Heart left ventricle (tissue), 16 donors: ENCODE results near the gene IL1R2. TPM values are rescaled to one million over a fixed set of nuclear protein-coding genes. Genes with fewer than 3 reads are reported as not detected.
A peak's percentile ranks its signal among the peaks of the same experiment; 100 is the strongest.

Experiments
- ATAC-seq, 4 donors: fragments of 200-7000 bp; cut with Tn5 transposase; one replicate each; pipeline ENCODE4 v1.9.1; 2020 to 2022; ENCODE audit warnings: moderate library complexity in 4 of 4, mild to moderate bottlenecking in 3 of 4, moderate number of reproducible peaks in 1 of 4
- DNase-seq, 5 donors: peaks; one replicate each; pipeline ENCODE4 v3.0.0-alpha.2; 2020
- H3K27ac ChIP-seq, 12 donors: fragments of 200-600 bp; sonication (generic) in 4 of 12; one replicate each; pipeline versions ENCODE4 v1.5.0 to v1.8.0; 2016 to 2022; ENCODE audit warnings: mild to moderate bottlenecking in 2 of 12
- H3K27me3 ChIP-seq, 9 donors: fragments of 200-600 bp; sonication (generic) in 2 of 9; one replicate each; pipeline versions ENCODE4 v1.5.1 to v1.8.0; 2016 to 2022; ENCODE audit warnings: mild to moderate bottlenecking in 3 of 9
- H3K36me3 ChIP-seq, 9 donors: fragments of 200-600 bp; sonication (generic) in 2 of 9; one replicate each; pipeline versions ENCODE4 v1.5.0 to v1.8.0; 2018 to 2022; ENCODE audit warnings: mild to moderate bottlenecking in 2 of 9
- H3K4me1 ChIP-seq, 12 donors: fragments of 200-600 bp; sonication (generic) in 4 of 12; one replicate each; pipeline versions ENCODE4 v1.5.0 to v1.8.0; 2016 to 2022; ENCODE audit warnings: mild to moderate bottlenecking in 3 of 12
- H3K4me3 ChIP-seq, 12 donors: fragments of 200-600 bp; sonication (generic) in 4 of 12; one replicate each; pipeline versions ENCODE4 v1.5.0 to v1.8.0; 2017 to 2022; ENCODE audit warnings: mild to moderate bottlenecking in 9 of 12, moderate library complexity in 4 of 12
- H3K9me3 ChIP-seq, 12 donors: fragments of 200-600 bp; sonication (generic) in 4 of 12; one replicate each; pipeline versions ENCODE4 v1.5.0 to v1.8.0; 2016 to 2022; ENCODE audit warnings: mild to moderate bottlenecking in 1 of 12
- POLR2A ChIP-seq, 2 donors: fragments of 450-650 bp; IDR thresholded peaks; one replicate each; pipeline ENCODE4 v1.6.1; 2017; ENCODE audit warnings: antibody characterized with exemption in 2 of 2, mild to moderate bottlenecking in 2 of 2, moderate library complexity in 2 of 2
- WGBS, 4 donors: extraction: QIAGEN DNeasy Blood & Tissue Kit in 2 of 4; methylation state at CpG; one replicate each; pipeline versions ENCODE4 v1.1.5 to v1.1.7; 2013 to 2018; 5-methylcytosine and 5-hydroxymethylcytosine counted together
- intact Hi-C, 10 donors: fragments of 100-400 bp; cut with DNase I; formaldehyde crosslinking; loops; one replicate each; pipeline versions ENCODE4 v1.11.1 to v1.14.2; 2022
- polyA plus RNA-seq, 2 donors: library from polyadenylated mRNA; stranded (reverse); fragments of 200-250 nt; gene quantifications; one replicate each; pipeline ENCODE4 v1.2.3, GENCODE V29; 2013
- total RNA-seq, 9 donors: library from RNA; depleted of rRNA in 2 of 9; stranded (reverse); fragments of >200 nt in 2 of 9; fragmentation: NEBNext Ultra II Directional in 3 of 9; extraction: Animal tissue kit (Norgen Biotek cat#: 25700) in 3 of 9; gene quantifications; one replicate each; pipeline versions ENCODE4 v1.1.0 to v1.2.4, GENCODE V29; 2016 to 2023
- TF ChIP-seq, protein P1 (sequence below), 12 donors: fragments of 200-600 bp; sonication (generic) in 4 of 12; IDR thresholded peaks; one replicate each; pipeline versions ENCODE4 v1.5.0 to v1.8.0; 2018 to 2022; ENCODE audit warnings: antibody characterized with exemption in 12 of 12, mild to moderate bottlenecking in 5 of 12
- donor health status: ischemic (EF 13 %, LVEDD 7.1; RV severe dilation, severe dysfunction).
- donor health status: healthy with polysubstance abuse.
- donor health status: DM: no; HTN: yes; CAD: no.
- donor health status: DM: no; HTN: no; CAD: no.
- donor health status: ischemic (EF 25% LVEDD 6.9; RV normal size, moderate dysfunction).
- donor health status: ischemic (EF 25% LVEDD 5.7; RV mildly dilated, moderate dysfunction).
- donor health status: healthy.
- donor health status: DM: yes; HTN: yes; CAD: no.
- donor health status: ischemic (EF 35%, LVEDD 5.7; RV mildly dilated, moderate dysfunction).
- donor health status: nonischemic (EF 11% LVEDD 7.7; RV severe dilation, severe dysfunction).
- donor health status: DM: yes; HTN: yes; CAD: no.
- donor health status: PGD.
- donor health status: ischemic (EF 29% LVEDD 5.4; RV normal size, mild dysfunction).
- donor health status: nonischemic (EF 23%, LVEDD 6.1; RV moderate dilation, normal function).

IL1R2 gene
- total and polyA plus RNA-seq, 11 donors, result 0.77 to 8.0 (median 2.1) TPM; not detected in 3

DNA sequence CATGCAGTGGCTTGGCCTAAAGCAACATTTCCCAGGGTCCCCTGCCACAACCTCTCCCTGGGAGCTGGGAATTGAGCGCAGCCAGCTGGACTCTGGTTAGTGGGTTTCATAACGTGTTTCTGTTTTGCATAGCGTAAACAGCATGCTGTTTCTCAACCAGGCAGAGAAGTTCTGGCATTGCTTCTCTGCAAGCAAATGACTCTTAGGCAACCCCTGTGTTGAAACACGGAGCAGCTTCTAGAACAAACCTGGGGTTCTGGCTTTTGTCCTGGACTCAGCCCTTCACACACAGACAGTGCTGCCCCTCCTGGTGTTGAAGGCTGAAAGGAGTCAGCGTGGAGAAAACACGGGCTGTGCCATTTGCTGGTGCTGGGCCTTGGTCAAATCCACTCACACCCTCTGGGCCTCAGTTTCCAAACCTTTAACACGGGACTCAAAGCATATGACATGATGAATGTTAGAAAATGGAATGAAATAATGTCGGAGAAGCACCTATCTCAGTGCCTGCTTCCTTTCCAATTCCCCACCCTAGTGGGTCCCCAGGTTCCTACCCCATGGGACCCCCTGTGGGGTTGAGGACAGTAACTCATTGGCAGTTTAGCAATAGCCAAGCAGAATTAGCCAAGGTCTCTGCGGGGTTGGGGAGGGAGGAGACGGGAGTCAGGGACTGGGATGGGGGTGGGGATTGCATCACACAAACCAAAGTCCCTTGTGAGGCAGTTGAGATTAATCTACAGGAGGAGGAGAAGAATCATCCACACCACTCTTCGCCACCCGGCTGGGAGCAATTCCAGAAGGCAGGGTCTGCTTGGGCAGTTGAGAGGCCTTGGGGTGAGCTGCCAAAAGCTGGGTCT is 30.2 kb upstream of the IL1R2 start:
- H3K4me1 ChIP-seq, result peaks cover 0 to 49% (median 8%) of the 10 kb centered on the region in 12 donors
- TF ChIP-seq, protein P1, sequence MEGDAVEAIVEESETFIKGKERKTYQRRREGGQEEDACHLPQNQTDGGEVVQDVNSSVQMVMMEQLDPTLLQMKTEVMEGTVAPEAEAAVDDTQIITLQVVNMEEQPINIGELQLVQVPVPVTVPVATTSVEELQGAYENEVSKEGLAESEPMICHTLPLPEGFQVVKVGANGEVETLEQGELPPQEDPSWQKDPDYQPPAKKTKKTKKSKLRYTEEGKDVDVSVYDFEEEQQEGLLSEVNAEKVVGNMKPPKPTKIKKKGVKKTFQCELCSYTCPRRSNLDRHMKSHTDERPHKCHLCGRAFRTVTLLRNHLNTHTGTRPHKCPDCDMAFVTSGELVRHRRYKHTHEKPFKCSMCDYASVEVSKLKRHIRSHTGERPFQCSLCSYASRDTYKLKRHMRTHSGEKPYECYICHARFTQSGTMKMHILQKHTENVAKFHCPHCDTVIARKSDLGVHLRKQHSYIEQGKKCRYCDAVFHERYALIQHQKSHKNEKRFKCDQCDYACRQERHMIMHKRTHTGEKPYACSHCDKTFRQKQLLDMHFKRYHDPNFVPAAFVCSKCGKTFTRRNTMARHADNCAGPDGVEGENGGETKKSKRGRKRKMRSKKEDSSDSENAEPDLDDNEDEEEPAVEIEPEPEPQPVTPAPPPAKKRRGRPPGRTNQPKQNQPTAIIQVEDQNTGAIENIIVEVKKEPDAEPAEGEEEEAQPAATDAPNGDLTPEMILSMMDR (IDR thresholded peaks at IDR 0.05), result peak in 3 of 12 donors; percentile 4 to 14 (median 6)
- no peak for TF ChIP-seq POLR2A (IDR thresholded peaks at IDR 0.05)
- intact Hi-C loops, result no loop called here
- peak overlapping the region in 1 of 12 donors; percentile 35 for H3K4me3 ChIP-seq
- H3K27ac ChIP-seq, result peak overlapping the region in 11 of 12 donors; percentile 39 to 87 (median 62)
- no peaks in the 10 kb centered on the region for H3K36me3 ChIP-seq
- DNase-seq (peak; percentile 72 to 87 (median 83)), ATAC-seq (peak; percentile 80 to 91 (median 90))
- 52 to 60% (median 57%) methylated on average over 12 of the region's 12 CpGs for WGBS, 4 donors
- H3K9me3 ChIP-seq, result peaks cover 0 to 4% (median 0%) of the 10 kb centered on the region in 12 donors
- H3K27me3 ChIP-seq, result no peaks in the 10 kb centered on the region

DNA sequence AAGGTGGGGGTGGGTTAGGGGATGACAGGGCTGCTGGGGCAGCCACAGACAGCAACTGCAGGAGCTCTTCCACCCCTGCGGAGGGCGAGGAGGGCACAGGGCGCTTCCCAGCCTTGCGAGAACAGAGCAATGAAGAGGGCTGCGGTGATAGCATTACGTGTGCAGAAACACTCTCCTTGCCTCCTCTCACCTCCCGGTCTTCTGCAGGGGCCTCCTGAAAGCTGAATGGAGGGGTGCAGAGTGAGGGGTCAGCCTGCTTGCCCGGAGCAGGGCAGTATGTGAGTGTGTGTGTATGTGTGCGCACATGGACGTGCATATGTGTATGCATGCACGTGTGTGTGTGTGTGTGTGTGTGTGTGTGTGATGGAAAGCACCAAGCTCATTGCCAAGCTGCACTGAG is 29.5 kb upstream of the IL1R2 start:
- intact Hi-C loops, result no loop called here

DNA sequence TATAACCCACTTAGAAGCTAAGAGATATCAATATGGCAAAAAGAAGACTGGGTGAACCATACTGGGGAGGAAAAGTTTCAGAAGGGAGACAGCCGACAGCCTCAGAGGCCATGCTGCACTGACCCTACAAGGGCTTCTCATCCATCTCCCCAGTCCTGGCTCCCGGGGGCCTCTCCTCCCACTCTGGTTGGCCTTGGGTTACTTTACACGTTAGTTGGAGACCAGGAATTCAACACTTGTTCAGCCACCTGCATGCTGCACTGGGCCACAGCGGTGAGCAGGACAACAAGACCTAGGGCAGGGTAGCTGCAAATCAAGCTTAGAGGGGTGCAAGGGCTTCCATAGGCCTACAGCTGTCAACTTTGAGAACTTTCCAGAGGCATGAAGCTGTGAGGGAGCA is 28.6 kb upstream of the IL1R2 start:
- H3K36me3 ChIP-seq, result no peaks in the 10 kb centered on the region
- peak overlapping the region in 1 of 12 donors; percentile 18 for H3K27ac ChIP-seq
- TF ChIP-seq, protein P1 (IDR thresholded peaks at IDR 0.05), result no peak
- no peak for TF ChIP-seq POLR2A (IDR thresholded peaks at IDR 0.05)
- H3K4me3 ChIP-seq, result no peak overlapping the region
- no peak for ATAC-seq
- WGBS, 4 donors, result 75 to 88% (median 77%) methylated on average over 1 to 4 of the region's 4 CpGs
- peaks cover 0 to 53% (median 8%) of the 10 kb centered on the region in 12 donors for H3K4me1 ChIP-seq
- H3K27me3 ChIP-seq, result no peaks in the 10 kb centered on the region
- no peak for DNase-seq
- intact Hi-C loops, result no loop called here
- no peaks in the 10 kb centered on the region for H3K9me3 ChIP-seq

More for the DNA sequence above, 29.5 kb upstream of the IL1R2 start:
- Histone ChIP-seq H3K9me3 (peaks cover 0 to 4% (median 0%) of the 10 kb centered on the region in 12 donors), H3K4me3 (peak overlapping the region in 1 of 12 donors; percentile 35), H3K27me3 (no peaks in the 10 kb centered on the region), H3K4me1 (peaks cover 0 to 51% (median 8%) of the 10 kb centered on the region in 12 donors), H3K27ac (peak overlapping the region in 6 of 12 donors; percentile 58 to 87 (median 64)), H3K36me3 (no peaks in the 10 kb centered on the region)
- WGBS, 4 donors, result 81 to 86% (median 83%) methylated on average over 11 of the region's 11 CpGs
- ATAC-seq (no peak), DNase-seq (no peak)
- TF ChIP-seq, protein P1 (IDR thresholded peaks at IDR 0.05), result no peak
- TF ChIP-seq POLR2A (IDR thresholded peaks at IDR 0.05), result no peak

DNA sequence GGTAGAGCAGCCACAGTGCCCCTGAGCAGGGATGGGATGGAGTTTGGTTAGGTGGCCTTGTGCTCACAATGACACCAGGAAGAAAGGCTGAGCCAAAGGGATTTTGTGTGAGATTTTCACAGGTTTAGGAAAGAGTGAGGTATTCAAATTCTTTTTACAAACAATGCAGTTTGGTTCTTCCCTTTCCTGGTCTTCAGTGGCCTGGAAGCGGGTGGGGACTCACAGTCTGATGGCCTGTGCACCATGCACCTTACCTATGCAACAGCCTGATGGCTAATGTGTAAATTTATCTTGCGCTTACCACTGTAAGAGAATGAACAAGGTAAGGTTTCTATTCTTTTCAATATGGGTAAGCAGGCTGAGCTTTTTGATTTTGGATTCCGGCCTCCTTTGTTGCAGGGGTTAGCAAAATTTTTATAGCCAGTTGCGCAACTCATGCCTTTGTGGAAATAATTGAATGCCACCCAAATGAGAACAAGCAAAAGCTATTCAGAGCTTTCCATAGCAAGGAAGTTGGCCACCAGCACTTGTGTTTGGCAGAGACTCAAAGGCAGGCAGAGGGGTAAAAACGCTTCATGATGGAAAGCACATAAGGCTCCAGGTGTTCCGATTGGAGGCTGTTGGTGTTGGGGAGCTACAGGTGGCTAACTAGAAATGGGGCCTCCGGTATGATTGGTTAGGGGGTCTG is 23.8 kb upstream of the IL1R2 start:
- Histone ChIP-seq H3K36me3 (no peaks in the 10 kb centered on the region), H3K27ac (no peak overlapping the region), H3K27me3 (no peaks in the 10 kb centered on the region), H3K9me3 (peaks cover 0 to 7% (median 0%) of the 10 kb centered on the region in 12 donors), H3K4me1 (peaks cover 0 to 36% (median 0%) of the 10 kb centered on the region in 12 donors), H3K4me3 (no peak overlapping the region)
- DNase-seq (no peak), ATAC-seq (no peak)
- TF ChIP-seq, protein P1 (IDR thresholded peaks at IDR 0.05), result no peak
- no peak for TF ChIP-seq POLR2A (IDR thresholded peaks at IDR 0.05)
- 81 to 88% (median 86%) methylated on average over 7 of the region's 7 CpGs for WGBS, 4 donors
- intact Hi-C loops, result no loop called here
